ENCODE results near the gene KRTAP1-4.

DNA sequence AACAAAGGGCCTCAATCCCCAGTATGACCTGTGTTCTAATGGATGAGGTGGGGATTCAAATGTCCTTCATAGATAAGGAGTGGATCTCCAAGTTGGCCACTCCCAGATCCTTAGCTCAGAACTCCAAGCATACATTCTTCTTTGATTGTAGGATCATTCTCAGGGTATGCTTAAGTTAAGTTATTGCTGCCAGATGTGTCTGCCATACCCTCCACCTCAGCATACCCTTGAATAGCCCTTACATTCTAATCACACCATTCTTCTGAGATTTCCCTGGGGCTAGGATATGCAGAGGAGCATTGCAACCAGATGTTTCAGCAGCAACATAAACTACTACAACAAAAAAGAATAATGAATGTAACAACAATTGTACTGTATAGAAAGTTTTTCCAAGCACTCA, 37.3 kb upstream of the KRTAP1-4 start:
- TF ChIP-seq SUZ12 (IDR thresholded peaks at IDR 0.05; ENCODE audit: extremely low read depth, insufficient read depth, insufficient read length) (no peak), YY1 (IDR thresholded peaks at IDR 0.05; ENCODE audit: insufficient read depth, insufficient read length) (no peak)
